ENCODE measurements around the gene MT3. TPM values are rescaled to one million over a fixed set of nuclear protein-coding genes. Genes with fewer than 3 reads are reported as not detected.

MT3 gene
- total and polyA plus RNA-seq, 2 of the 13 experiments (the other 11 are each of a cell fraction or from before 2014, with no cell fraction given) = not detected

GRCh38 chr16:56606071-56606475, 16.7 kb downstream of the MT3 start (continued):
- TF ChIP-seq ZFX (CRISPR knock-in tag; IDR thresholded peaks at IDR 0.05; ENCODE audit: low read depth) (peak; percentile 59; the same call in 1 of the 2 replicates), ZNF431 (CRISPR knock-in tag; IDR thresholded peaks at IDR 0.05; ENCODE audit: borderline replicate concordance, low read depth) (0 out of 2 replicates have a peak, but pooled peaks have one; percentile 65), TP53 (CRISPR knock-in tag; conservative IDR thresholded peaks at IDR 0.05) (no peak), ZNF589 (CRISPR knock-in tag; conservative IDR thresholded peaks at IDR 0.05) (no peak), HCFC1 (IDR thresholded peaks at IDR 0.05; ENCODE audit: low read depth, low read length) (no peak), CEBPB (IDR thresholded peaks at IDR 0.05; ENCODE audit: borderline replicate concordance, low read depth, low read length) (no peak), SOX6 (IDR thresholded peaks at IDR 0.05) (no peak), SOX6 (CRISPR knock-in tag; IDR thresholded peaks at IDR 0.05) (no peak), ISL2 (CRISPR knock-in tag; IDR thresholded peaks at IDR 0.05) (no peak), ZBTB21 (CRISPR knock-in tag; IDR thresholded peaks at IDR 0.05) (no peak), TAF15 (IDR thresholded peaks at IDR 0.05; ENCODE audit: low read depth, low read length, poor library complexity, severe bottlenecking) (no peak), KIAA2018 (CRISPR knock-in tag; IDR thresholded peaks at IDR 0.05; ENCODE audit: borderline replicate concordance) (no peak), NCOA5 (CRISPR knock-in tag; IDR thresholded peaks at IDR 0.05) (no peak), ZNF101 (CRISPR knock-in tag; IDR thresholded peaks at IDR 0.05; ENCODE audit: borderline replicate concordance, low read depth) (no peak), HINFP (CRISPR knock-in tag; IDR thresholded peaks at IDR 0.05; ENCODE audit: low read depth) (no peak), KDM5B (CRISPR knock-in tag; IDR thresholded peaks at IDR 0.05; ENCODE audit: borderline replicate concordance) (no peak), ZNF562 (CRISPR knock-in tag; IDR thresholded peaks at IDR 0.05; ENCODE audit: borderline replicate concordance) (no peak), ATAD3A (CRISPR knock-in tag; IDR thresholded peaks at IDR 0.05) (no peak), KDM6A (CRISPR knock-in tag; IDR thresholded peaks at IDR 0.05; ENCODE audit: low read depth) (no peak), HDAC2 (CRISPR knock-in tag; IDR thresholded peaks at IDR 0.05) (no peak), PHF5A (CRISPR knock-in tag; IDR thresholded peaks at IDR 0.05; ENCODE audit: low read depth, unreplicated experiment) (no peak), TCF7L2 (IDR thresholded peaks at IDR 0.05; ENCODE audit: low read depth, low read length) (no peak), EZH2 (conservative IDR thresholded peaks at IDR 0.05; ENCODE audit: low read depth, low read length) (no peak)

Measured in HepG2 (cell line).